Stimulated activated CD4-positive, alpha-beta T cell treated with anti-CD3 and anti-CD28 coated beads, Interleukin-1b, Interleukin-23, amount 100 ng/mL, for 1 hour (primary cell): ENCODE data around the gene PIBF1.

Source experiments
- DNase-seq, 2 donors: peaks; one replicate each; pipeline ENCODE4 v3.0.0-alpha.2; 2020; ENCODE audit warnings: low read depth in 2 of 2

PIBF1 gene

GRCh38 chr13:73060251-73061160, 278.6 kb downstream of the PIBF1 start:
- no peak for DNase-seq

DNA sequence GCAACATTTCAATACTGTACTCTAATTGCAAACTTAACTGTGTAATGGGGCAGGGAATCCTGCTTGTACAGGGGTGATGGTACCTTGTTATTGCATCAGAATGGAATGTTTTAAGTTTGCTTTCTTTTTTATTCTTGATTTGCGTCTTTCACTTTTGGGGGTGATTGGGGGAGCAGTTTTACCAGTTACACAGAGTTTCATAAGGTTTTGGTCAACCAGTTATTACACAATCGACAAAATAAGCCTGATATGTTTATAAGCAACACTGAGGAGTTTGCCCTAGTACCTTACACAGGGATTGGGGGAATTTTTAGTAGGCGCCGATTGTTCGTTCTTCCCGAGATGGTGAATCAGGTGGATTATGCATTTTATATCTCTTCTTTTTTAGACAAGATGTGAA, 279.5 kb downstream of the PIBF1 start:
- DNase-seq = no peak

GRCh38 chr13:73061876-73062275, 279.9 kb downstream of the PIBF1 start:
- DNase-seq = no peak

- no peak for DNase-seq
These were observed 280.5 kb downstream of the PIBF1 start for GRCh38 chr13:73062468-73062867.

GRCh38 chr13:73063166-73063565, 281.2 kb downstream of the PIBF1 start:
- DNase-seq = no peak

DNA sequence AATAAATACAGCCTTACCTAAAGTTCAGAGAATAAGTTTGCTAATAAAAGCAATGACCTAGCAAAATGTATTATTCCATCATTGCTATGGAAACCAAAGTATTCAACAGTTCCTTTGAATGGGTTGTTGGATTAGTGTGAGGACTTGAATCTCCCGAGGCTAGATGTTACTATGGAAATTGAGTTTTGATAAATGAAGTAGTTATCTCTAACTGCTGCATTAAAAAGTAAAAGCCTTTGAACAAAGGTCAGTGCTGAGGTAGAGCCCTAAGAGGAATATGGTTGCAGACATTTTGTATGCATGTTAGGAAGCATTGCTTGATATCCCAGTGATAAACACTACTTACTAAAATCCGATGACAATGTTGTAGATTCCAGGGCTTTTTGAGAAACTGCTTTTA, 283.1 kb downstream of the PIBF1 start:
- DNase-seq = no peak

DNA sequence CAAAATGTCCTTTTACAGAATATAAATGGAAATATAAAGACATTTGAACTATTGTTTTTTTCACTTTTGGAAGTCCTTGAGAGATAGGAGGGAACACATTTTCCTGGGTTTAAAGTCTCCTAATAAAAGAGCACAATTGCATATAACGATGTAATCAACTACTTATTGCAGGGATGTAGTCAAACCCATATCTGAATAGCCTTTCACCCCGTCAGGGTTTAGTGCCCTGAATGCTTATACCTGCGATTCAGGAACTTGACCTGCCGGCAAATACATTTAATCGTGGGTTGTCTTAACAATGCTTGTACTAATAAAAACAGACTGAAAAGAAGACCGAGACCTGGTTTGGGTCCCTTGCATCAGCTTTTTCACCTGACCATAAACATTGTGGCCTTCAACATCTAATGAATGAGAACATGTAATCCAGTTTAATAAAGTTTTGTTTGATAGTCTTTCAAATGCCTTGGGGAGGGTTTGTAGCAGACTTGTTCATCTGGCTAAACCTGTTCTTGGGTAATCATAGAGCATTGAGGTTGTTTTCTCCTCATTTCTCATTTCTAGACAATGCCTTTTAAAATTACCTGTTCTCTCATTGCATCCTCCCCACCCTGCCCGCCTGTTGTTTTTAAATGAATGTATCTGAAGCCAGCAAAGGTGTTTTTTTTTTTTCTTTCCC, 283.9 kb downstream of the PIBF1 start:
- no peak for DNase-seq
